ENCODE measurements around the gene FLRT3. TPM values are rescaled to one million over a fixed set of nuclear protein-coding genes. Genes with fewer than 3 reads are reported as not detected.
A peak's percentile ranks its signal among the peaks of the same experiment; 100 is the strongest.

Gene FLRT3
- total RNA-seq (2014; rRNA removed; shearing (Covaris generic); ENCODE audit: low replicate concordance): not detected in 2 replicates

- peak; percentile 85 for DNase-seq
- H2AFZ ChIP-seq (ENCODE audit: low read length): no peak within 1 kb of the TSS
Measured at GRCh38 chr20:14337400-14338171, at the start of gene FLRT3. TSS of gene FLRT3 (minus strand) at chr20:14337612. CDS start at chr20:14327506, 10,106 bp downstream.

GRCh38 chr20:14386726-14387125, 49.3 kb upstream of the FLRT3 start:
- no peaks in the 10 kb centered on the region for H3K36me3 ChIP-seq (ENCODE audit: insufficient read depth, low read length)
- no peak overlapping the region for H3K9ac ChIP-seq (ENCODE audit: low read length)
- no peak overlapping the region for H3K4me3 ChIP-seq (ENCODE audit: low read length)
- no peak overlapping the region for H3K27ac ChIP-seq (ENCODE audit: low read length)
- no peaks in the 10 kb centered on the region for H3K9me2 ChIP-seq (replicated peaks; ENCODE audit: insufficient read depth, low read length)
- H3K4me2 ChIP-seq (ENCODE audit: low read depth, low read length, poor library complexity, severe bottlenecking): no peak overlapping the region
- H3K79me2 ChIP-seq (ENCODE audit: low read length): no peaks in the 10 kb centered on the region
- no peak overlapping the region for H2AFZ ChIP-seq (ENCODE audit: low read length)
- no peaks in the 10 kb centered on the region for H3K9me3 ChIP-seq (ENCODE audit: low read length)
- no peak for DNase-seq
- no peaks in the 10 kb centered on the region for H3K4me1 ChIP-seq (ENCODE audit: low read length)
- H3K27me3 ChIP-seq (ENCODE audit: low read length): no peaks in the 10 kb centered on the region
- no peaks in the 10 kb centered on the region for H4K20me1 ChIP-seq (ENCODE audit: insufficient read depth, low read depth, low read length)

More at GRCh38 chr20:14337400-14338171, at the start of gene FLRT3:
- Histone ChIP-seq H3K27ac (ENCODE audit: low read length) (no peak within 1 kb of the TSS), H3K27me3 (ENCODE audit: low read length) (no peaks in the 10 kb centered on the region), H3K9ac (ENCODE audit: low read length) (no peak within 1 kb of the TSS), H3K79me2 (ENCODE audit: low read length) (no peaks in the 10 kb centered on the region), H3K9me3 (ENCODE audit: low read length) (no peaks in the 10 kb centered on the region), H3K4me3 (ENCODE audit: low read length) (no peak within 1 kb of the TSS), H3K4me2 (ENCODE audit: low read depth, low read length, poor library complexity, severe bottlenecking) (no peak within 1 kb of the TSS), H4K20me1 (ENCODE audit: insufficient read depth, low read depth, low read length) (no peaks in the 10 kb centered on the region), H3K9me2 (replicated peaks; ENCODE audit: insufficient read depth, low read length) (no peaks in the 10 kb centered on the region), H3K4me1 (ENCODE audit: low read length) (no peaks in the 10 kb centered on the region), H3K36me3 (ENCODE audit: insufficient read depth, low read length) (no peaks in the 10 kb centered on the region)

DNA sequence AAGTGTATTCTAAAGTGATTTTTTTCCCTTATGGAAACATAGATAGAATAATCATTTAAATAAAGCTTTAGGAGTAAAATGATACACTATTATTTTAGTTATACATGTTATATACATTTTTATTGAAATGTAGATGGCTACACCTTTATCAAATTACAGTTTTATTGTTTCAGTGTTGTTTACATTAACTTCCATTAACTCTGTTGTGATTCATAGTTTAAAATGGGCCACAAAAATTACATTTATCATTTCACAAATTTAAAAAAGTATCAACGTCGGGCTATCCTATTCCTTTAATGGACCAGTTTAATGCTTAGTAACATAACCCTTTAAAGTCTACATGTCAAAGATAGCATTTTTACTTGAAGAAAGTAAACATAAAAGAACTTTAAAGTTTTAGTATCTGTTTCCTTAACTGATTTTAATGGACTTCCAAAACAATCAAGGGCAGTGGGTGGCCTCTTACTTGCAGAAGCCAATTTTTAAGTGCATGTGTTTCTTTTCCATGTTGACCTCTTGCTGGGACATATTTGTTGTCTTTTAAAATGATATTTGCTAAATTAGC, 47.8 kb upstream of the FLRT3 start:
- H3K9ac ChIP-seq (ENCODE audit: low read length): no peak overlapping the region
- no peaks in the 10 kb centered on the region for H3K9me2 ChIP-seq (replicated peaks; ENCODE audit: insufficient read depth, low read length)
- no peaks in the 10 kb centered on the region for H3K27me3 ChIP-seq (ENCODE audit: low read length)
- no peak overlapping the region for H3K27ac ChIP-seq (ENCODE audit: low read length)
- DNase-seq: no peak
- no peak overlapping the region for H3K4me3 ChIP-seq (ENCODE audit: low read length)
- H2AFZ ChIP-seq (ENCODE audit: low read length): no peak overlapping the region
- no peaks in the 10 kb centered on the region for H3K79me2 ChIP-seq (ENCODE audit: low read length)
- H3K4me2 ChIP-seq (ENCODE audit: low read depth, low read length, poor library complexity, severe bottlenecking): no peak overlapping the region
- no peaks in the 10 kb centered on the region for H3K4me1 ChIP-seq (ENCODE audit: low read length)
- H3K9me3 ChIP-seq (ENCODE audit: low read length): no peaks in the 10 kb centered on the region
- no peaks in the 10 kb centered on the region for H3K36me3 ChIP-seq (ENCODE audit: insufficient read depth, low read length)
- no peaks in the 10 kb centered on the region for H4K20me1 ChIP-seq (ENCODE audit: insufficient read depth, low read depth, low read length)

- DNase-seq: no peak
- no peak overlapping the region for H3K27ac ChIP-seq (ENCODE audit: low read length)
- no peak overlapping the region for H3K4me2 ChIP-seq (ENCODE audit: low read depth, low read length, poor library complexity, severe bottlenecking)
- no peaks in the 10 kb centered on the region for H4K20me1 ChIP-seq (ENCODE audit: insufficient read depth, low read depth, low read length)
- H3K36me3 ChIP-seq (ENCODE audit: insufficient read depth, low read length): no peaks in the 10 kb centered on the region
- H3K9ac ChIP-seq (ENCODE audit: low read length): no peak overlapping the region
- H3K27me3 ChIP-seq (ENCODE audit: low read length): no peaks in the 10 kb centered on the region
- H3K4me3 ChIP-seq (ENCODE audit: low read length): no peak overlapping the region
- no peaks in the 10 kb centered on the region for H3K9me3 ChIP-seq (ENCODE audit: low read length)
- H3K4me1 ChIP-seq (ENCODE audit: low read length): no peaks in the 10 kb centered on the region
- no peak overlapping the region for H2AFZ ChIP-seq (ENCODE audit: low read length)
- H3K79me2 ChIP-seq (ENCODE audit: low read length): no peaks in the 10 kb centered on the region
- no peaks in the 10 kb centered on the region for H3K9me2 ChIP-seq (replicated peaks; ENCODE audit: insufficient read depth, low read length)
Measured at GRCh38 chr20:14384416-14385175, 47.2 kb upstream of the FLRT3 start.

- no peak overlapping the region for H2AFZ ChIP-seq (ENCODE audit: low read length)
- H3K27me3 ChIP-seq (ENCODE audit: low read length): no peaks in the 10 kb centered on the region
- H3K79me2 ChIP-seq (ENCODE audit: low read length): no peaks in the 10 kb centered on the region
- H3K27ac ChIP-seq (ENCODE audit: low read length): no peak overlapping the region
- H3K36me3 ChIP-seq (ENCODE audit: insufficient read depth, low read length): no peaks in the 10 kb centered on the region
- H3K4me3 ChIP-seq (ENCODE audit: low read length): no peak overlapping the region
- H3K4me2 ChIP-seq (ENCODE audit: low read depth, low read length, poor library complexity, severe bottlenecking): no peak overlapping the region
- no peaks in the 10 kb centered on the region for H3K9me3 ChIP-seq (ENCODE audit: low read length)
- no peaks in the 10 kb centered on the region for H4K20me1 ChIP-seq (ENCODE audit: insufficient read depth, low read depth, low read length)
- H3K4me1 ChIP-seq (ENCODE audit: low read length): no peaks in the 10 kb centered on the region
- no peaks in the 10 kb centered on the region for H3K9me2 ChIP-seq (replicated peaks; ENCODE audit: insufficient read depth, low read length)
- H3K9ac ChIP-seq (ENCODE audit: low read length): no peak overlapping the region
- DNase-seq: no peak
Measured at GRCh38 chr20:14383335-14383734, 45.9 kb upstream of the FLRT3 start.

GRCh38 chr20:14378326-14378725, 40.9 kb upstream of the FLRT3 start:
- no peaks in the 10 kb centered on the region for H3K79me2 ChIP-seq (ENCODE audit: low read length)
- H2AFZ ChIP-seq (ENCODE audit: low read length): no peak overlapping the region
- H3K9me3 ChIP-seq (ENCODE audit: low read length): no peaks in the 10 kb centered on the region
- H4K20me1 ChIP-seq (ENCODE audit: insufficient read depth, low read depth, low read length): no peaks in the 10 kb centered on the region
- no peak overlapping the region for H3K4me2 ChIP-seq (ENCODE audit: low read depth, low read length, poor library complexity, severe bottlenecking)
- no peaks in the 10 kb centered on the region for H3K9me2 ChIP-seq (replicated peaks; ENCODE audit: insufficient read depth, low read length)
- no peaks in the 10 kb centered on the region for H3K27me3 ChIP-seq (ENCODE audit: low read length)
- no peak overlapping the region for H3K4me3 ChIP-seq (ENCODE audit: low read length)
- no peak for DNase-seq
- H3K4me1 ChIP-seq (ENCODE audit: low read length): no peaks in the 10 kb centered on the region
- no peaks in the 10 kb centered on the region for H3K36me3 ChIP-seq (ENCODE audit: insufficient read depth, low read length)
- H3K27ac ChIP-seq (ENCODE audit: low read length): no peak overlapping the region
- H3K9ac ChIP-seq (ENCODE audit: low read length): no peak overlapping the region

GRCh38 chr20:14375416-14375985, 38.1 kb upstream of the FLRT3 start:
- Histone ChIP-seq H3K9me3 (ENCODE audit: low read length) (no peaks in the 10 kb centered on the region), H3K4me1 (ENCODE audit: low read length) (no peaks in the 10 kb centered on the region), H3K4me3 (ENCODE audit: low read length) (no peak overlapping the region), H3K79me2 (ENCODE audit: low read length) (no peaks in the 10 kb centered on the region), H3K27ac (ENCODE audit: low read length) (no peak overlapping the region), H3K9ac (ENCODE audit: low read length) (no peak overlapping the region), H3K36me3 (ENCODE audit: insufficient read depth, low read length) (no peaks in the 10 kb centered on the region), H3K4me2 (ENCODE audit: low read depth, low read length, poor library complexity, severe bottlenecking) (no peak overlapping the region), H3K9me2 (replicated peaks; ENCODE audit: insufficient read depth, low read length) (no peaks in the 10 kb centered on the region), H2AFZ (ENCODE audit: low read length) (no peak overlapping the region), H4K20me1 (ENCODE audit: insufficient read depth, low read depth, low read length) (no peaks in the 10 kb centered on the region), H3K27me3 (ENCODE audit: low read length) (no peaks in the 10 kb centered on the region)
- no peak for DNase-seq

- H3K9ac ChIP-seq (ENCODE audit: low read length): no peak overlapping the region
- no peak overlapping the region for H3K27ac ChIP-seq (ENCODE audit: low read length)
- no peak for DNase-seq
- no peak overlapping the region for H3K4me3 ChIP-seq (ENCODE audit: low read length)
- no peaks in the 10 kb centered on the region for H3K9me3 ChIP-seq (ENCODE audit: low read length)
- H4K20me1 ChIP-seq (ENCODE audit: insufficient read depth, low read depth, low read length): no peaks in the 10 kb centered on the region
- no peaks in the 10 kb centered on the region for H3K27me3 ChIP-seq (ENCODE audit: low read length)
- no peaks in the 10 kb centered on the region for H3K9me2 ChIP-seq (replicated peaks; ENCODE audit: insufficient read depth, low read length)
- H3K79me2 ChIP-seq (ENCODE audit: low read length): no peaks in the 10 kb centered on the region
- no peaks in the 10 kb centered on the region for H3K4me1 ChIP-seq (ENCODE audit: low read length)
- no peak overlapping the region for H3K4me2 ChIP-seq (ENCODE audit: low read depth, low read length, poor library complexity, severe bottlenecking)
- no peak overlapping the region for H2AFZ ChIP-seq (ENCODE audit: low read length)
- H3K36me3 ChIP-seq (ENCODE audit: insufficient read depth, low read length): no peaks in the 10 kb centered on the region
Measured at GRCh38 chr20:14374196-14374595, 36.8 kb upstream of the FLRT3 start.
